ENCODE results near the gene TEX2. TPM values are rescaled to one million over a fixed set of nuclear protein-coding genes. Genes with fewer than 3 reads are reported as not detected.

TEX2 gene
- total and polyA plus RNA-seq, 2 donors (not counting 1 experiment from before 2014, with no cell fraction given) = 4.0 to 7.6 TPM

DNA sequence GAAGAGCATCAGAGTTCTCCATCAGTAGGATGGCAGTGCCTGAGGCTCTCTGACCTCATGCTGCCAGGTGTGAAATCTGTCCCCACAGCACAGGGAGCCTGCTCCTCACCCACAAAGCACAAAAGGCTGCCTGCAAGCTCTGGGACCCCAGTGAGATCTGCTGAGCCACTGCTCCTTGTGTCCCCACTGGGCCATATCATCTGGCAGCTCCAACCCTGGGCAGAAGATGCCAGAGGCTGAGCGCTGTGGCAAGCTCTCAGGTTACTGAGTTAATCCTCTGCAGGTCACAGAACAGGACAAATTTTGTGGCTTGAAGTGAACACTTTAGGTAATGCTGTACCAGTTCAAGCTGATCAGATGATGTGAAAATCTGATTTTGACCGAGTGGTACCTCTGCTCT, 106.4 kb downstream of the TEX2 start:
- Histone ChIP-seq H3K36me3 (replicated peaks in 1 of 2; ENCODE audit: control extremely low read depth in 1 of 2, control insufficient read depth in 1 of 2, extremely low read depth in 1 of 2, insufficient read depth in 2 of 2, low read length in 1 of 2) (peaks cover 0 to 1% of the 10 kb centered on the region in 2 experiments), H4K20me1 (ENCODE audit: control insufficient read depth, insufficient read depth, low read length, poor library complexity, severe bottlenecking) (no peaks in the 10 kb centered on the region), H3K9ac (ENCODE audit: low read length) (no peak overlapping the region), H3K4me1 (ENCODE audit: control insufficient read depth in 2 of 2, insufficient read depth in 2 of 2, low read length in 2 of 2) (no peaks in the 10 kb centered on the region), H3K4me3 (ENCODE audit: control extremely low read depth in 1 of 5, extremely low read depth in 1 of 5, insufficient read depth in 1 of 5, low read depth in 2 of 5, low read length in 4 of 5) (no peak overlapping the region), H3K27me3 (replicated peaks in 1 of 4; ENCODE audit: control extremely low read depth in 1 of 4, control insufficient read depth in 3 of 4, insufficient read depth in 4 of 4, low read length in 3 of 4) (no peaks in the 10 kb centered on the region), H3K27ac (ENCODE audit: low read length in 2 of 2) (no peak overlapping the region), H3K9me3 (ENCODE audit: control extremely low read depth in 1 of 3, control insufficient read depth in 2 of 3, insufficient read depth in 1 of 3, low read length in 2 of 3) (no peaks in the 10 kb centered on the region), H2AFZ (ENCODE audit: insufficient read depth, low read depth, low read length, poor library complexity, severe bottlenecking) (no peak overlapping the region), H3K4me2 (replicated peaks; ENCODE audit: low read depth, low read length, poor library complexity, severe bottlenecking) (no peak overlapping the region), H3K79me2 (ENCODE audit: control insufficient read depth, insufficient read depth, low read length) (no peaks in the 10 kb centered on the region)
- no peak overlapping the region for H3K27ac Mint-ChIP-seq
- no peaks in the 10 kb centered on the region for H3K4me1 Mint-ChIP-seq
- no peaks in the 10 kb centered on the region for H3K27me3 Mint-ChIP-seq
- intact Hi-C loops (cut with micrococcal nuclease) = no loop called here
- ATAC-seq (ENCODE audit: low read depth) (no peak), DNase-seq (no peak)
- 100% methylated on average over 2 of the region's 2 CpGs for whole genome bisulfite sequencing (ENCODE audit: insufficient coverage)
- no peaks in the 10 kb centered on the region for H3K9me3 Mint-ChIP-seq (ENCODE audit: insufficient read depth)
- TF ChIP-seq, protein P1, sequence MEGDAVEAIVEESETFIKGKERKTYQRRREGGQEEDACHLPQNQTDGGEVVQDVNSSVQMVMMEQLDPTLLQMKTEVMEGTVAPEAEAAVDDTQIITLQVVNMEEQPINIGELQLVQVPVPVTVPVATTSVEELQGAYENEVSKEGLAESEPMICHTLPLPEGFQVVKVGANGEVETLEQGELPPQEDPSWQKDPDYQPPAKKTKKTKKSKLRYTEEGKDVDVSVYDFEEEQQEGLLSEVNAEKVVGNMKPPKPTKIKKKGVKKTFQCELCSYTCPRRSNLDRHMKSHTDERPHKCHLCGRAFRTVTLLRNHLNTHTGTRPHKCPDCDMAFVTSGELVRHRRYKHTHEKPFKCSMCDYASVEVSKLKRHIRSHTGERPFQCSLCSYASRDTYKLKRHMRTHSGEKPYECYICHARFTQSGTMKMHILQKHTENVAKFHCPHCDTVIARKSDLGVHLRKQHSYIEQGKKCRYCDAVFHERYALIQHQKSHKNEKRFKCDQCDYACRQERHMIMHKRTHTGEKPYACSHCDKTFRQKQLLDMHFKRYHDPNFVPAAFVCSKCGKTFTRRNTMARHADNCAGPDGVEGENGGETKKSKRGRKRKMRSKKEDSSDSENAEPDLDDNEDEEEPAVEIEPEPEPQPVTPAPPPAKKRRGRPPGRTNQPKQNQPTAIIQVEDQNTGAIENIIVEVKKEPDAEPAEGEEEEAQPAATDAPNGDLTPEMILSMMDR (IDR thresholded peaks at IDR 0.05) = no peak
- no peak for TF ChIP-seq EZH2 (IDR thresholded peaks at IDR 0.05; ENCODE audit: borderline replicate concordance, insufficient read depth, low read depth, low read length, poor library complexity, severe bottlenecking)
- POLR2A ChIA-PET = no interaction called here
- H3K4me3 Mint-ChIP-seq = no peak overlapping the region
- CTCF ChIA-PET = no interaction called here

DNA sequence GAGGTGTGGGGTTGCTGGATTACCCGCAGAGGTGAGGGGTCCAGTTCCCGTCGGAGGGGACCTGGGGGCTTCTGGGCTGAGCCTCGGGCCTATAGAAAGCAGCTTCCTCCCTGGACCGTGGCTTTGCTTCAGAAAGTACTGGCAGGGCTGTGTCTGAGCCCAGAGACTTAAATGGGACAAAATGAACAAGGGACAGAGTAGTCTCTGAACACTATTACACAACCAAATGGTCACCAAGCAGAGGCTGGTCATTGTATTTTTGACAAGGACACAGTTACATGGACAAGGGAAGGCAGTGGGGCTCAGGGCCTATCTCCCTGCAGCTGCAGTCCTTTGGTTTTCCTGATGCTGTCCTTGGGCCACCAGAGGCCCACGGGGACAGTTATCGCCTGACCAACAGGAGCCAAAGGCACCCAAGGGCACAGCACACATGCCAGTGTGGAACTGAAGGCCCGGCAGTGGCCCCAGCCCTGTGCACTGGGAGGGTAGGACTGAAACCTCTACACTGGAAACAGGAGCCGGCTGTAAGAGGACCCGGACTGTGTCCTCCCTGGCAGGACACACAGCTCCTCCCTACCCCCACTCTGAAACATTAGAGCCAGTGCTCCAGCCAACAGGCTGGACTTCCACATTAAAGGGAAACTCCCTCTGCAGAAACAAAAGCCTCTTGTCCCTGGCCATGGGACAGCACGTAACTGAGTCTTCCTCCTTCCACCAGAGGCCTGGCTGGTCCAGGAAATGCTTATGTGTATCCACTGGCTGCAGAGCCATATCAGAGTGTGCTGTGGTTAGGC, 107.1 kb downstream of the TEX2 start:
- no peak overlapping the region for H3K27ac Mint-ChIP-seq
- no peak overlapping the region for H3K4me3 ChIP-seq (ENCODE audit: control extremely low read depth in 1 of 5, extremely low read depth in 1 of 5, insufficient read depth in 1 of 5, low read depth in 2 of 5, low read length in 4 of 5)
- ChIA-PET POLR2A (no interaction called here), CTCF (interaction anchor here (1.1 kb wide), 1 partner anchor 44 kb away, joined by 3 read pairs; no protein-coding TSS in a partner anchor)
- H2AFZ ChIP-seq (ENCODE audit: insufficient read depth, low read depth, low read length, poor library complexity, severe bottlenecking) = no peak overlapping the region
- H3K4me2 ChIP-seq (replicated peaks; ENCODE audit: low read depth, low read length, poor library complexity, severe bottlenecking) = no peak overlapping the region
- 93% methylated on average over 11 of the region's 11 CpGs for WGBS (ENCODE audit: insufficient coverage)
- H3K4me3 Mint-ChIP-seq = no peak overlapping the region
- no peaks in the 10 kb centered on the region for H3K9me3 Mint-ChIP-seq (ENCODE audit: insufficient read depth)
- no peak overlapping the region for H3K9ac ChIP-seq (ENCODE audit: low read length)
- peaks cover 0 to 1% of the 10 kb centered on the region in 2 experiments for H3K36me3 ChIP-seq (replicated peaks in 1 of 2; ENCODE audit: control extremely low read depth in 1 of 2, control insufficient read depth in 1 of 2, extremely low read depth in 1 of 2, insufficient read depth in 2 of 2, low read length in 1 of 2)
- H3K27me3 Mint-ChIP-seq = no peaks in the 10 kb centered on the region
- H3K27me3 ChIP-seq (replicated peaks in 1 of 4; ENCODE audit: control extremely low read depth in 1 of 4, control insufficient read depth in 3 of 4, insufficient read depth in 4 of 4, low read length in 3 of 4) = no peaks in the 10 kb centered on the region
- ATAC-seq (ENCODE audit: low read depth) (no peak), DNase-seq (no peak)
- no peaks in the 10 kb centered on the region for H3K9me3 ChIP-seq (ENCODE audit: control extremely low read depth in 1 of 3, control insufficient read depth in 2 of 3, insufficient read depth in 1 of 3, low read length in 2 of 3)
- intact Hi-C loops (cut with micrococcal nuclease) = no loop called here
- H3K4me1 ChIP-seq (ENCODE audit: control insufficient read depth in 2 of 2, insufficient read depth in 2 of 2, low read length in 2 of 2) = no peaks in the 10 kb centered on the region
- no peaks in the 10 kb centered on the region for H4K20me1 ChIP-seq (ENCODE audit: control insufficient read depth, insufficient read depth, low read length, poor library complexity, severe bottlenecking)
- no peaks in the 10 kb centered on the region for H3K79me2 ChIP-seq (ENCODE audit: control insufficient read depth, insufficient read depth, low read length)
- H3K27ac ChIP-seq (ENCODE audit: low read length in 2 of 2) = no peak overlapping the region
- TF ChIP-seq, protein P1 (IDR thresholded peaks at IDR 0.05) = no peak
- TF ChIP-seq EZH2 (IDR thresholded peaks at IDR 0.05; ENCODE audit: borderline replicate concordance, insufficient read depth, low read depth, low read length, poor library complexity, severe bottlenecking) = no peak
- H3K4me1 Mint-ChIP-seq = no peaks in the 10 kb centered on the region
